Neural cell (in vitro differentiated cells): ENCODE measurements around the gene GNPAT. TPM values are rescaled to one million over a fixed set of nuclear protein-coding genes. Genes with fewer than 3 reads are reported as not detected.

ENCODE experiments used
- H2AFZ ChIP-seq: fragments of 200-600, 300-800 bp; sonication (generic), shearing (Covaris generic); 2 replicates; pipeline ENCODE4 v1.6.0; 2014; ENCODE audit warnings: low read depth, mild to moderate bottlenecking, antibody characterized with exemption, low read length, moderate library complexity
- H3F3A ChIP-seq: fragments of 200-600 bp; shearing (Covaris generic); 2 replicates; pipeline ENCODE4 v1.6.1; 2016; ENCODE audit warnings: mild to moderate bottlenecking, moderate library complexity, mixed read lengths, antibody characterized with exemption, low read length; ENCODE audit not compliant: insufficient read depth, poor library complexity, severe bottlenecking
- H3K27ac ChIP-seq: fragments of 200-600, 300-800 bp; sonication (generic), shearing (Covaris generic); 2 replicates; pipeline ENCODE4 v1.5.1; 2014; ENCODE audit warnings: mild to moderate bottlenecking, low read length, moderate library complexity
- H3K27me3 ChIP-seq: fragments of 300-800, 200-600 bp; sonication (generic), shearing (Covaris generic); 2 replicates; pipeline ENCODE4 v1.6.0; 2014; ENCODE audit warnings: mild to moderate bottlenecking, low read depth, low read length, moderate library complexity; ENCODE audit not compliant: insufficient read depth
- H3K36me3 ChIP-seq: fragments of 300-800, 200-600 bp; sonication (generic), shearing (Covaris generic); 2 replicates; pipeline ENCODE4 v1.5.1; 2014; ENCODE audit warnings: mild to moderate bottlenecking, antibody characterized with exemption, low read length, moderate library complexity; ENCODE audit not compliant: insufficient read depth
- H3K4me2 ChIP-seq: fragments of 300-800, 200-600 bp; sonication (generic), shearing (Covaris generic); 2 replicates; pipeline ENCODE4 v1.6.0; 2014; ENCODE audit warnings: mild to moderate bottlenecking, low read length
- H3K4me3 ChIP-seq: fragments of 300-800, 200-600 bp; sonication (generic), shearing (Covaris generic); 2 replicates; pipeline ENCODE4 v1.5.1; 2014; ENCODE audit warnings: mild to moderate bottlenecking, low read length, moderate library complexity
- H3K79me2 ChIP-seq: fragments of 200-600 bp; shearing (Covaris generic); replicated peaks from 2 replicates; pipeline ENCODE4 v1.6.0; 2014; ENCODE audit warnings: mild to moderate bottlenecking, low read length, moderate library complexity; ENCODE audit not compliant: insufficient read depth
- H3K9ac ChIP-seq: fragments of 300-800, 200-600 bp; sonication (generic), shearing (Covaris generic); 2 replicates; pipeline ENCODE4 v1.6.1; 2016; ENCODE audit warnings: mild to moderate bottlenecking, low read length, mixed read lengths
- H3K9me2 ChIP-seq: fragments of 200-600 bp; shearing (Covaris generic); 2 replicates; pipeline ENCODE4 v1.6.1; 2016; ENCODE audit warnings: mild to moderate bottlenecking, low read length, mixed read lengths; ENCODE audit not compliant: insufficient read depth
- H3K9me3 ChIP-seq: fragments of 200-600, 300-800 bp; sonication (generic), shearing (Covaris generic); 2 replicates; pipeline ENCODE4 v1.6.1; 2016; ENCODE audit warnings: mild to moderate bottlenecking, mixed run types, low read length, moderate library complexity, mixed read lengths
- H4K20me1 ChIP-seq: fragments of 200-600 bp; shearing (Covaris generic); 2 replicates; pipeline ENCODE4 v1.6.1; 2016; ENCODE audit warnings: mild to moderate bottlenecking, mixed run types; ENCODE audit not compliant: insufficient read depth
- EP300 ChIP-seq: fragments of 450-650 bp; conservative IDR thresholded peaks from 2 replicates; pipeline ENCODE4 v1.6.1; 2014; ENCODE audit warnings: antibody characterized with exemption, mild to moderate bottlenecking, moderate library complexity; ENCODE audit not compliant: poor library complexity, severe bottlenecking
- EZH2 ChIP-seq: fragments of 200-600, 300-800 bp; shearing (Covaris generic), sonication (generic); IDR thresholded peaks from 2 replicates; pipeline ENCODE4 v1.6.1; 2014; ENCODE audit warnings: antibody characterized with exemption, low read length, borderline replicate concordance, mild to moderate bottlenecking; ENCODE audit not compliant: insufficient read depth, poor library complexity, severe bottlenecking
- POLR2AphosphoS5 ChIP-seq: IDR thresholded peaks from 2 replicates; pipeline ENCODE4 v1.6.1; 2012
- RAD21 ChIP-seq: fragments of 450-650 bp; conservative IDR thresholded peaks from 2 replicates; pipeline ENCODE4 v1.6.1; 2014; ENCODE audit warnings: antibody characterized with exemption, mild to moderate bottlenecking, moderate library complexity
- REST ChIP-seq: IDR thresholded peaks from 2 replicates; pipeline ENCODE4 v1.6.1; 2012; ENCODE audit warnings: borderline replicate concordance
- SMC3 ChIP-seq: fragments of 450-650 bp; conservative IDR thresholded peaks from 2 replicates; pipeline ENCODE4 v1.6.1; 2014; ENCODE audit warnings: antibody characterized with exemption, mild to moderate bottlenecking, moderate library complexity; ENCODE audit not compliant: poor library complexity
- TAF1 ChIP-seq: IDR thresholded peaks from 2 replicates; pipeline ENCODE4 v1.6.1; 2012; ENCODE audit warnings: low read depth
- polyA plus RNA-seq: library from polyadenylated mRNA; depleted of rRNA; stranded (reverse); fragments of >200 nt; gene quantifications from 2 replicates; pipeline ENCODE4 v1.2.3, GENCODE V29; 2014
- TF ChIP-seq, protein P1 (sequence below): fragments of 450-650 bp; IDR thresholded peaks from 2 replicates; pipeline ENCODE4 v1.5.1; 2014; ENCODE audit warnings: antibody characterized with exemption, mild to moderate bottlenecking, moderate library complexity; ENCODE audit not compliant: poor library complexity, severe bottlenecking

GNPAT gene
- polyA plus RNA-seq, 1 donor from 2014 or later = 50.8 TPM

- Histone ChIP-seq H3K9ac (no peak overlapping the region), H3K79me2 (peaks cover 20% of the 10 kb centered on the region), H4K20me1 (no peaks in the 10 kb centered on the region), H3K4me2 (no peak overlapping the region), H3K9me2 (no peaks in the 10 kb centered on the region), H3K27ac (no peak overlapping the region), H3K4me3 (no peak overlapping the region), H3K27me3 (no peaks in the 10 kb centered on the region), H3K36me3 (peaks cover 9% of the 10 kb centered on the region), H2AFZ (no peak overlapping the region), H3F3A (no peaks in the 10 kb centered on the region), H3K9me3 (no peaks in the 10 kb centered on the region)
- no peak for TF ChIP-seq SMC3
- TF ChIP-seq, protein P1, sequence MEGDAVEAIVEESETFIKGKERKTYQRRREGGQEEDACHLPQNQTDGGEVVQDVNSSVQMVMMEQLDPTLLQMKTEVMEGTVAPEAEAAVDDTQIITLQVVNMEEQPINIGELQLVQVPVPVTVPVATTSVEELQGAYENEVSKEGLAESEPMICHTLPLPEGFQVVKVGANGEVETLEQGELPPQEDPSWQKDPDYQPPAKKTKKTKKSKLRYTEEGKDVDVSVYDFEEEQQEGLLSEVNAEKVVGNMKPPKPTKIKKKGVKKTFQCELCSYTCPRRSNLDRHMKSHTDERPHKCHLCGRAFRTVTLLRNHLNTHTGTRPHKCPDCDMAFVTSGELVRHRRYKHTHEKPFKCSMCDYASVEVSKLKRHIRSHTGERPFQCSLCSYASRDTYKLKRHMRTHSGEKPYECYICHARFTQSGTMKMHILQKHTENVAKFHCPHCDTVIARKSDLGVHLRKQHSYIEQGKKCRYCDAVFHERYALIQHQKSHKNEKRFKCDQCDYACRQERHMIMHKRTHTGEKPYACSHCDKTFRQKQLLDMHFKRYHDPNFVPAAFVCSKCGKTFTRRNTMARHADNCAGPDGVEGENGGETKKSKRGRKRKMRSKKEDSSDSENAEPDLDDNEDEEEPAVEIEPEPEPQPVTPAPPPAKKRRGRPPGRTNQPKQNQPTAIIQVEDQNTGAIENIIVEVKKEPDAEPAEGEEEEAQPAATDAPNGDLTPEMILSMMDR = no peak
- TF ChIP-seq RAD21 = no peak
- TF ChIP-seq REST = no peak
- no peak for TF ChIP-seq POLR2AphosphoS5
- TF ChIP-seq EZH2 = no peak
- TF ChIP-seq EP300 = no peak
- TF ChIP-seq TAF1 = no peak
These were observed 7.8 kb downstream of the GNPAT start for GRCh38 chr1:231248778-231249177.

DNA sequence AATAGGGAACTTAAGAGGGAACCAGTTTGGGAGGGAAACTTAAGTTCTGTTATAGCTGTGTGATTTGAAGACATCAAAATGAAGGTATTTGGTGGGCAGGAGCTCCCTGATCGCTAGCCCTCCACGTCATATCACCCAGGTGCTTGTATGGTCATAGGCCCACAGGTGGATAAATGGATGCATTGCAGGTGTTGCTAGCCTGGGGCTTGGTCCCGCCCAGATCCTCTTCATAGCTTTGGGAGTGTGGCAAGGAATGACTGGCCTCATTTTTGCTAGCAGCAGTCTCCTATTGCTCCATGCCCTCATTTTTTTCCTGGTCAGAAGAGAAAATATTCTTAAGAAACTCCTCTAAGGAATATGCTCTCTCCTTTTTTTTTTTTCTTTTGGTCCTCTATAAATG, 11.3 kb downstream of the GNPAT start:
- Histone ChIP-seq H2AFZ (no peak overlapping the region), H3F3A (no peaks in the 10 kb centered on the region), H3K9me2 (no peaks in the 10 kb centered on the region), H4K20me1 (no peaks in the 10 kb centered on the region), H3K79me2 (peaks cover 3% of the 10 kb centered on the region), H3K4me2 (no peak overlapping the region), H3K27ac (no peak overlapping the region), H3K9me3 (no peaks in the 10 kb centered on the region), H3K9ac (no peak overlapping the region), H3K27me3 (no peaks in the 10 kb centered on the region), H3K36me3 (peaks cover 9% of the 10 kb centered on the region), H3K4me3 (no peak overlapping the region)
- TF ChIP-seq REST = no peak
- TF ChIP-seq SMC3 = no peak
- no peak for TF ChIP-seq EZH2
